ENCODE measurements around the gene EPN3.

- TF ChIP-seq, protein P1, sequence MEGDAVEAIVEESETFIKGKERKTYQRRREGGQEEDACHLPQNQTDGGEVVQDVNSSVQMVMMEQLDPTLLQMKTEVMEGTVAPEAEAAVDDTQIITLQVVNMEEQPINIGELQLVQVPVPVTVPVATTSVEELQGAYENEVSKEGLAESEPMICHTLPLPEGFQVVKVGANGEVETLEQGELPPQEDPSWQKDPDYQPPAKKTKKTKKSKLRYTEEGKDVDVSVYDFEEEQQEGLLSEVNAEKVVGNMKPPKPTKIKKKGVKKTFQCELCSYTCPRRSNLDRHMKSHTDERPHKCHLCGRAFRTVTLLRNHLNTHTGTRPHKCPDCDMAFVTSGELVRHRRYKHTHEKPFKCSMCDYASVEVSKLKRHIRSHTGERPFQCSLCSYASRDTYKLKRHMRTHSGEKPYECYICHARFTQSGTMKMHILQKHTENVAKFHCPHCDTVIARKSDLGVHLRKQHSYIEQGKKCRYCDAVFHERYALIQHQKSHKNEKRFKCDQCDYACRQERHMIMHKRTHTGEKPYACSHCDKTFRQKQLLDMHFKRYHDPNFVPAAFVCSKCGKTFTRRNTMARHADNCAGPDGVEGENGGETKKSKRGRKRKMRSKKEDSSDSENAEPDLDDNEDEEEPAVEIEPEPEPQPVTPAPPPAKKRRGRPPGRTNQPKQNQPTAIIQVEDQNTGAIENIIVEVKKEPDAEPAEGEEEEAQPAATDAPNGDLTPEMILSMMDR (IDR thresholded peaks at IDR 0.05): peak in 4 of 6 experiments; percentile 3 to 26 (median 20)
- TF ChIP-seq POLR2A (IDR thresholded peaks at IDR 0.05): peak; percentile 58 to 72
These were observed 9.5 kb downstream of the EPN3 start for GRCh38 chr17:50541716-50542688.
